GM19467 (cell line): Measurements from ENCODE around the gene GABBR2.

Experiments used
- ATAC-seq: cut with Tn5 transposase; IDR thresholded peaks from one replicate; pipeline ENCODE4 v1.9.1; 2021; ENCODE audit warnings: mild to moderate bottlenecking, moderate library complexity; ENCODE audit not compliant: unreplicated experiment

The GABBR2 gene

GRCh38 chr9:98413084-98413483, 295.7 kb downstream of the GABBR2 start:
- ATAC-seq, result no peak

DNA sequence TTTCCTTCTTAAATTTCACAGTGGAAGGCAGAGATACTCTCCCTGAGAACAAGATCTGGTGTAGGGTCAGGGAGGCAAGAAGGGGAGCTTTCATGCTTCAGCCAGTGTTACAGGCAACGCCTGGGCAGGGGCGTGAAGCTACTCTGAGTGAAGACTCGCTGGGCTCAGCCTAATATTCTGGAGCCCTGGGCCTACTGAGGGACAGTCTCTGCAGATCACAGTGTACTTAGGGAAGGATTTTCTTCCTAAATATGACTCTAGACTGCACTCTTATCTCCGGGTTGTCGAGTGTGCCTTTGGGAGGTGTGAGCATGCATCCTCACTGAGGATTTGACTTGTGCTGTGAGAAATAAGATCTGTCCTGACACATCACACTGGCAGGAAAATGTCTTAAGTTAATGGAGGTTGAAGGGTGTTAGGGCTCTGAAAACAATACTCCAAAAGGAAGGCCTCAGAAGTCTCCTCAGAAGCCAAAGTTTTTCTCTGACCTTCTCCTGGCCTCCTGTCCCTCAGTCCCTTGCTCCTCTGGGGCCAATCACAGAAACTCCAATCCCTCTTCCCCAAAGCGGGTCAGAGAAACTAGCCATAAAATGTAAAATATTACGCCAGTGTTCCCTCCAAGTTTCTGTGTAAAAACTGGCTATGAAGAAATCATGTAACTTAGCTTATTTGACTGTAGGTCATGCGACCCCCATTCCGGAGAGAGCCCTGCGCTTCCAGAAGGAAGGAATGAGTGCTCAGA, 296.5 kb downstream of the GABBR2 start:
- no peak for ATAC-seq

DNA sequence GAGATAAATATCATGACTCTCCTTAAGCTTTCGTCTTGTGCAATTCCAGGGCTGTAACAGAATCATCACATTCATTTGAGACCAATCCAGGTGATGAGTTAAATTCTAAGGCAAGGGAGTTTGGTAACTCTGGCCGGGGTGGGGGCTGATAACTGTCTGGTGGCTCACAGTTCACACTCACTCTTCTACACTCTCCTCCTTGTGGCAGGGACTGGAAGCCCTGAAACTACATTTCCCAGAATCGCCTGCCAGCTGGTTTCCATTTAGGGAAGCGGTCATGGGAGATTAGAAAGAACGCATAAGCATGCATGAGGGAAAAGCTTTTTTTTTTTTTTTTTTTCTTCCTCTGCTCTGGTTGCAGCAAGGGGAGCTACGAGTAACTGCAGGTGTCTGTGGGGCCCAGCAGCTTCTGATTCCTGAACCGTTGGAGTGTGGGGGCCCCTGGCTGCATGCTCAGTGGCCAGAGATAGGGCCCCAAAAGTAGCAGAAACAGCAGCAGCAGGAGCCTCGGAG, 298.5 kb downstream of the GABBR2 start:
- no peak for ATAC-seq

GRCh38 chr9:98409719-98410118, 299.0 kb downstream of the GABBR2 start:
- ATAC-seq, result no peak

DNA sequence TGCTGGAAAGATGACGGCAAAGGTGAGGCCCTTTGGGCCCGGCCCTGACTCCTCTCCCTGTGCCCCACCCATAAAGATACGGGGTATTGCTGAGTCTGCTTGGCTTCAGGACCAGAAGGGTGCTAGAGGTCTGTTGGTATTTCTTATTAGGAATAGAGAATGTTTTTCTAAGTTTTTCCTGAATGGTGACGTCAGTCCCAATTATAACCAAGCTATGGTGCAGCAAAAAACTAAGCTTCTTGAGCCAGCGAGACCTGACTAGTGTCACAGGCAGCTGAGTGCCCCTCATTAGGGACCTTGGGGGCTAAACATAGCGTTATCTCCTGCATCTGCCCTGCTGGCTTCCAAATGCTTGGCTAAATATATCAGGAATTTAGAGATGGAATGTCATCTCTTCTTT, 302.3 kb downstream of the GABBR2 start:
- no peak for ATAC-seq

DNA sequence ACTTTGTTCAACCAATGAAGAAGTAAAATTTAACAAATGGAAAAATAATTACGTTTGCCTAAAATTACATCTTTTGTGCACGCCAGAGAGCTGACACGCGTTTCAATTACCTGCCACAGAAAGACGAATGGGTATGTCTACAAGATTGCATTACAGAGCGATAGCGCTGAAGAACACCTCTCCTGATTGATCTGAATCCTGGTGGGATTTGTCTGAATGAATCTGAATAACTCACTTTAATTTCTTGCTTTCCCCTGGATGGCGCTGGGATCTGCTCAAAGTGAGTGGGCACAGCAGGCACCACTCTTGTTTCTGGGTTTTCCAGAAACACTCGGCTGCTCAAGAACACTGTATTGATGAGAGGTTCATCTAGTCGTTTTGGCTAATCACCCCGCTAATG, 304.5 kb downstream of the GABBR2 start:
- no peak for ATAC-seq

GRCh38 chr9:98403715-98404114, 305.0 kb downstream of the GABBR2 start:
- no peak for ATAC-seq

DNA sequence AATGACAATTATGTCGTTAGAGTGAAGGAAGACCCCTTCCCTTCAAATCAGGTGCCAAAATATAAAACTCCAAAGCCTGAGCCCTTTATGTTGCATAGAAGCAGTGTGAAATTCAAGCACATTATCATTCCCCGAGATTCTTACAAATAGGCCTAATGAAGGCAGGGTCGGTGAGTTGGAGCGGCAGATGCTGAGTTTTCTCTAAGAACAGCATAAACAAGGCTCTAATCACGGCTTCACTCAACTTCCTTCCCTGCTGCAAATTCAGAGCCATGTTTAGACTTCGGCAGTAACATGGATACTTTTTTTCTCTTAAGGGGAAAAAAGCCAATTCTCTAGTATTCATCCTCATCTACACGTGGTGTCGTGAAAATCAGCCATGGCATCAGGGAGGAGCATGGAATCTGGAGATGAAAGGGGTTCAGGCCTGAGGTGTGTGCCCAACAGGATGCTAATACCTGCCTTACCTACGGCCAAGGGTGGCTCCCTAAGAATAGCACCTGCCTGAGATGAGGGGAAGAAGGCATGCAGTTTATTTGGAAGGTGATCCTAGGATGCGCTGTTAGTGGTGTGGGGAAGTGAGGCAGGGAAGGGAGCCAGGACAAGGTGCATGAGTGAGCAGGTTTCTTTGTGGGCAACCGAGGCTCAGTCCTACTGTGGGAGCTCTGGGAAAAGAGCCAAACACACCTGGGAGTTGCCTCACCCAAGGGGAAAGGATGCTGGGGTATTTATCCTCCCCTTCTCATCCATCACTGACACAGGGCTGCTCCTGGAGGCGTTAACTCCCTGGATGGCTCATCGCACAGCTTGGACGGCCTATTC, 306.5 kb downstream of the GABBR2 start:
- no peak for ATAC-seq

GRCh38 chr9:98401140-98402018, 307.4 kb downstream of the GABBR2 start:
- ATAC-seq, result no peak

- no peak for ATAC-seq
Measured at GRCh38 chr9:98399950-98400683, 308.6 kb downstream of the GABBR2 start.

DNA sequence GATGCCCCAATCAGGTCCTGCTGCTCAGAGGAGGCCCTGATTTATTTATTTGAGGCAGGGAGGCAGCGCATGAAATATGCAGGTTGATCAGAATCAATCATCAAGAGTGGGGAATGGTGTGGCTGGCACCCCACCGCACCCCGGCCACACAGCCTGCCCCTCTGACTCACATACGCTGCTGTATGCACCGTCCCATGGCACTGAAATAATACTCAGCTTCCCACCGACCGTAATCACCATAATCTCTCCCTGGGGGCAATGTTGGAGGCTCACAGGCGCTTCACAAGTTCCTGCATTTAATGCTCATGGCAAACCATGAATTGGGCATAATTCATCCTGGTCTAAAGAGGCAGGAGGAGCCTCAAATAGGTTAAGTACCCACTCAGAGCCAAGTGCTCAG, 312.1 kb downstream of the GABBR2 start:
- no peak for ATAC-seq

GRCh38 chr9:98396236-98396635, 312.5 kb downstream of the GABBR2 start:
- ATAC-seq, result no peak

GRCh38 chr9:98391867-98392266, 316.9 kb downstream of the GABBR2 start:
- no peak for ATAC-seq

DNA sequence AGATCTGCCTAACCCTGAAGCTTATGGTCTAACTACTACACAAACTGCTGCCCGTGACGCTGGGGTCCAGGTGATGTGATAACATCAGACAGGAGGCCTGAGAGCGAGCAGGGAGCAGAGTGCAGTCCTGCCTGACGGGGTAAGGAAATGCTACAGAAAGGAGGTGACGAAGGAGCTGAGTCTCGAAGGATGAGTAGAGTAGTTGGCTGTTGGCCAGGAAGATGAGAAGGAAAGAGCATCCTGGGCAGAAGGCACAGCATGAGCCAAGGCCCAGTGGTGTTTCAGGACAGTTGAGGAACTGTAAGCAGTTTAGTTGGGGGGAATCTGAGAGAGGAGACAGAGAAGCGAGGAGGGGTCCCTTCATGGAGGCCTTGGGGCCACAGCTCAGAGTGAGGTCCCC, 317.3 kb downstream of the GABBR2 start:
- ATAC-seq, result no peak

- ATAC-seq, result no peak
Measured at GRCh38 chr9:98385751-98386150, 323.0 kb downstream of the GABBR2 start.

DNA sequence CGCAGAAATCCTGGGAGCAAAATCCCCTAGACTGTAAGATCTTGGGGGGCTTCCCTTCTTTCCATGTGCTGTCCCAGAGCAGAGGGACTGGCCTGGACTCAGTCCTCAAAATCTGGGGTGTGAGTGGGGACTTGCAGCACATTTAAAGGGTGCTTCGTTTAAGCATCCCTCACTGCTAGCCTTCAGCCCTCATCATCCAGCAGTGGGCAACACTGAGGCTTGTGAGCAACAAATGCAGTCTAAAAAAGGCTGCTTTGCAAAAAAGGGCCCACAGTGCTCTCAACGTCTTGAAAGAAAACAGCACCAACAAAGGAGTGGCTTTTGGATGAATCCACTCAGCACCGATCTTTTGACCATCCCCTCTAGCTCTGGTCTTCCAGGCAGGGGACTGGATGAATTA, 325.0 kb downstream of the GABBR2 start:
- ATAC-seq, result no peak

DNA sequence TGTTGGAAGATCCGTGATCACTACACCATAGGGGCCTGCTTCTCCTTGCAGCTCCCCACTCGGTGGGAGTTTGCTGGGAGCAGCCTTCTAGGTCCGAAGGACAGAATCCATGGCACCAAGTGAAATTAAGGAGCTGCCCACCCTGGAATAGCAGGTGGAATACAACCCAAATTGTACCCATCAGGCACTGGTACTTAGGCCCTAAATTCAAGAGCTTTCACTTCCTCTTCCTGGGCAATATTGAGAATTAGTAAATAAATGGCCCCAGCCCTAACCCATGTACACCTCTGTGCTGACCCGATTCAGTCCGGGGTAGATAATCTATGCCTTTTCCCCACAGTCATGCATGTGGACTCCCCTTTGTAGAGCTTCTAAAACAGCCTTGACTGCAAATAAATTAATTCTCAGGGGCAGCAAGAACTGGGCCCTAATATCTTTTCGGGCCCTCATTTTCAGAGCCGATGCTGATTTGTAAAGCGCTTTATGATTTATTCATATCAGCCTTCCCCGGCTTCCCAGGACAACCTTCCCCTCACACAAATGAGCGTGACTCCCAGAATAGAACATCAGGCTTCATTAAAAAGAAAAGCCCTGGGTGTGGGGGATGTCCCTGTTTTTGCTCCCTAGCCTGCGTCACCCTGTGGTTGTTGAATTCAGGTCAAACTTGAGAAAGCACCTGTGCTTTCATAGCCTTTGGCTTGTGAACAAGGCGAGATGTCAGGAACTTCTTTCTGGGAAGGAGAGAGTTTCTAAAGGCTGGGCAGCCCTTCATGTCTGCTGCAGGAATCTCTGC, 327.2 kb downstream of the GABBR2 start:
- ATAC-seq, result no peak

DNA sequence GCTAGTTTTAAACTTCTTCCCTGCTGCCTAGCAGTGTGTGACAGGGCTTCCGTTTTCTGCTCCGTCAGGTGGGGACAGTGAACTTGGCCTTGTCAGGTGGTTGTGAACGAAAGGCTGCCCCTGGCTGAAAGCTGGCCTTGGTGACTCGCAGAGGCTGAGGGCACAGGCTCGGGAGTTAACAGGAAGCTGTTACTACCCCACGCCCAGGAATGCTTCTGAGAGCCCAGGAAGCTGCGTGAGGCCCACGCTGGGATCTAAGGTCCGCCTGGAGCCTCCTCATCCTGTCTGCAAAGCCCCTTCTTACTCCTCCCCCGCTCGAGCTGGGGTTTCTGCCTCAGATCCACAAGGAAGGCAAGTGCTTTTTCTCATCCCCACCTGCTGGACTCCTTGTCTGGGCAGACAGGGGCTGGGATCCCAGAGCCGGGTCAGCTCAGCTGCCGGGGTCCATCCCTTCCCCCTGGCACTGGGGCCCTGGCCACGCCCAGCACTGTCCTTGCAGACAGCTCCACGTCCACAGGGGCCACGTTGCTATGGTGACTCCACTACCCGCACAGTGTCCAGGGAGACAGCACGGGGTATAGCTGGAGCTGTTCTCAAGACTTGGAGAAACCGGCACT, 328.6 kb downstream of the GABBR2 start:
- ATAC-seq, result peak; percentile 49

DNA sequence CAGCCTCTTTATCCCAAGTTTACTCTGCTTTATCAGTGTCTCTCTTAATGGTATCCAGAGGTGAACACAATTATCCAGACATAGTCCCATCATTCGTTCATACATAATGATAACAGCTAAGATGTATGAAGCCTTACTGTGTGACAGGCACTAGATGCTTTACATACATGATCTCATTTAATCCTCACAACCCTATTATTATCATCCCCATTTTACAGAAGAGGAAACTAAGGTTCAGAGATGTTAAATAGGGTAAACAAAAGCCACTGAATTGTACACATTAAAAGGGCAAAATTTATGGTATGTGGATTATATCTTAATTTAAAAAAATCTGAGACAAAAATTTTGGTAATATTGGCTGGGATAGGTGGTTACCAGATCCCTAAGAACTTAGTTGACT, 329.2 kb downstream of the GABBR2 start:
- ATAC-seq, result no peak
